Measurements from ENCODE around the gene RASL12. TPM values are rescaled to one million over a fixed set of nuclear protein-coding genes. Genes with fewer than 3 reads are reported as not detected.

The RASL12 gene
- polyA plus RNA-seq, 2 of the 4 experiments (the other 2 are of a cell fraction): 0.08 to 0.34 TPM

DNA sequence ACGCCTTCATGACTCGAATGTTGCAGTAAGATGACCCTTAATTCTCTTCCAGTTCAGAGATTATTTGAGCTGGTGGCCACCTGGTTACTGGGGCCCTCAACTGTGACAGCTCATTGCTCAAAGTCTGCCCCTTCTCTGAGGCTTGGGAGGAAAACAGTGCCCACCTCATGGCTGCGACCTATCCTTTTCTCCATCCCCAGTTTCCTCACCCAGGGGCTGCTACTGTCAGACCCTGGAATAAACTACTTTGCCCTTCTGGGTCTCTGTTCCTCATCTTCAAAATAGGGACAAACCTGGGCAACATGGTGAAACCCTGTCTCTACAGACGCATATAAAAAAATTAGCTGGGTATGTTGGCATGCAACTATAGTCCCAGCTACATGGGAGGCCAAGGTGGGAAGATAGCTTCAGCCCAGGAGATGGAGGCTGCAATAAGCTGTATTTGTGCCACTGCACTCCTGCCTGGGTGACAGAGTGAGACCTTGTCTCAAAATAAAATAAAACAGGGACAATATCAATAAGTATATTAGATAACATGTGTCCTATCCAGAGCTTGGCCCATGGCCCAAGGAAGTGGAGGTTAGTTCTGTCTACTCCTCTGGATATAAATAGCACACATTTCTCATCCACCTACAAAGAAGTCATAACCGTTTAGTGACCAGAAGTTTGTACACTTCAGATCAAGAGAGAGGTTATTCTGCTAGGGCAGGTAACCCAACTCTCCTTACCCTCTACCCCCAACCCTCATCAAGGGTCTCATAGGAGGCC, 2.2 kb upstream of the RASL12 start (continued):
- TF ChIP-seq, protein P1, sequence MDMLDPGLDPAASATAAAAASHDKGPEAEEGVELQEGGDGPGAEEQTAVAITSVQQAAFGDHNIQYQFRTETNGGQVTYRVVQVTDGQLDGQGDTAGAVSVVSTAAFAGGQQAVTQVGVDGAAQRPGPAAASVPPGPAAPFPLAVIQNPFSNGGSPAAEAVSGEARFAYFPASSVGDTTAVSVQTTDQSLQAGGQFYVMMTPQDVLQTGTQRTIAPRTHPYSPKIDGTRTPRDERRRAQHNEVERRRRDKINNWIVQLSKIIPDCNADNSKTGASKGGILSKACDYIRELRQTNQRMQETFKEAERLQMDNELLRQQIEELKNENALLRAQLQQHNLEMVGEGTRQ (IDR thresholded peaks at IDR 0.05): no peak
- TF ChIP-seq ESRRA (IDR thresholded peaks at IDR 0.05; ENCODE audit: borderline replicate concordance, low read length): no peak
- no peak for TF ChIP-seq CHD2 (IDR thresholded peaks at IDR 0.05; ENCODE audit: low read length, partially characterized antibody)
- no peak for TF ChIP-seq FOSL2 (IDR thresholded peaks at IDR 0.05)
- no peak for TF ChIP-seq FOSL2 (CRISPR knock-in tag; IDR thresholded peaks at IDR 0.05)
- TF ChIP-seq CBX2 (IDR thresholded peaks at IDR 0.05; ENCODE audit: borderline replicate concordance, low read depth): no peak
- TF ChIP-seq ZFP36 (IDR thresholded peaks at IDR 0.05; ENCODE audit: borderline replicate concordance, partially characterized antibody): no peak

DNA sequence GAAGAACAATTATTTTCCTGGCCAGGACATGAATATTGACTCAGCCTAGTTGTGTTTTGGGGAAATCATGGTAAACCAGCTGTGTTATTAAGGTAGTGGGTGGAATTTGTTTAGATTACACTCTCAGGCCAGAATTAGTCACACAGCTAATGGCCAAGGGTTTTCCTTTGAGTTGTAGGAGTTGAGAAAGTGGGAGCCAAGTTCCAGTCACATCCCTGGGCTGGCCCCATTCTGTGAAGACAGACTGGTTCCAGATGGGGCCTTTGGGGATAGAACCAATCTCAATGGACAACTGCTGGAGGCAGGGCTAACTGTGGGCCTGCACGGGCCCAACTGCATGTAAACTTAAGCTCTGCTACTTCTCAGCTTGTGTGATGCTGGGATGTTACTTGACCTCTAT, 1.4 kb upstream of the RASL12 start:
- Histone ChIP-seq H3K27ac (no peak overlapping the region), H3K9me3 (no peaks in the 10 kb centered on the region), H3K4me2 (no peak overlapping the region), H3K4me1 (peaks cover 5% of the 10 kb centered on the region; the same call in 2 of the 3 replicates), H3K4me3 (no peak overlapping the region)
- FAIRE-seq: no peak
- ChIA-PET POLR2A (no interaction called here), CTCF (interaction anchor here (1.0 to 33.7 kb wide), 7 partner anchors 5 to 228 kb away, joined by 3 to 1280 read pairs (median 7); partner anchors contain the start of genes KBTBD13, RASL12, SLC51B and UBAP1L)
- no peak for TF ChIP-seq JUN (IDR thresholded peaks at IDR 0.05)
- no peak for TF ChIP-seq RCOR1 (IDR thresholded peaks at IDR 0.05; ENCODE audit: low read depth, low read length)
- TF ChIP-seq, protein P2, sequence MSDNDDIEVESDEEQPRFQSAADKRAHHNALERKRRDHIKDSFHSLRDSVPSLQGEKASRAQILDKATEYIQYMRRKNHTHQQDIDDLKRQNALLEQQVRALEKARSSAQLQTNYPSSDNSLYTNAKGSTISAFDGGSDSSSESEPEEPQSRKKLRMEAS (IDR thresholded peaks at IDR 0.05): no peak
- TF ChIP-seq GATA3 (IDR thresholded peaks at IDR 0.05; ENCODE audit: borderline replicate concordance): no peak
- TF ChIP-seq KDM5A (IDR thresholded peaks at IDR 0.05): no peak
- TF ChIP-seq MAFK (IDR thresholded peaks at IDR 0.05; ENCODE audit: partially characterized antibody): no peak
- TF ChIP-seq, protein P3, sequence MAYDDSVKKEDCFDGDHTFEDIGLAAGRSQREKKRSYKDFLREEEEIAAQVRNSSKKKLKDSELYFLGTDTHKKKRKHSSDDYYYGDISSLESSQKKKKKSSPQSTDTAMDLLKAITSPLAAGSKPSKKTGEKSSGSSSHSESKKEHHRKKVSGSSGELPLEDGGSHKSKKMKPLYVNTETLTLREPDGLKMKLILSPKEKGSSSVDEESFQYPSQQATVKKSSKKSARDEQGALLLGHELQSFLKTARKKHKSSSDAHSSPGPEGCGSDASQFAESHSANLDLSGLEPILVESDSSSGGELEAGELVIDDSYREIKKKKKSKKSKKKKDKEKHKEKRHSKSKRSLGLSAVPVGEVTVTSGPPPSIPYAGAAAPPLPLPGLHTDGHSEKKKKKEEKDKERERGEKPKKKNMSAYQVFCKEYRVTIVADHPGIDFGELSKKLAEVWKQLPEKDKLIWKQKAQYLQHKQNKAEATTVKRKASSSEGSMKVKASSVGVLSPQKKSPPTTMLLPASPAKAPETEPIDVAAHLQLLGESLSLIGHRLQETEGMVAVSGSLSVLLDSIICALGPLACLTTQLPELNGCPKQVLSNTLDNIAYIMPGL (CRISPR knock-in tag; IDR thresholded peaks at IDR 0.05; ENCODE audit: borderline replicate concordance): no peak
- TF ChIP-seq FOSB (CRISPR knock-in tag; IDR thresholded peaks at IDR 0.05): no peak
- TF ChIP-seq MYC (IDR thresholded peaks at IDR 0.05; ENCODE audit: borderline replicate concordance, low read length): no peak
- TF ChIP-seq JUNB (IDR thresholded peaks at IDR 0.05): no peak
- TF ChIP-seq NR3C1 (IDR thresholded peaks at IDR 0.05): no peak
- no peak for TF ChIP-seq ZFP36 (IDR thresholded peaks at IDR 0.05; ENCODE audit: borderline replicate concordance, partially characterized antibody)
- TF ChIP-seq NFE2L2 (conservative IDR thresholded peaks at IDR 0.05; ENCODE audit: low read length): no peak; the same call in 1 of the 2 replicates
- TF ChIP-seq, protein P4, sequence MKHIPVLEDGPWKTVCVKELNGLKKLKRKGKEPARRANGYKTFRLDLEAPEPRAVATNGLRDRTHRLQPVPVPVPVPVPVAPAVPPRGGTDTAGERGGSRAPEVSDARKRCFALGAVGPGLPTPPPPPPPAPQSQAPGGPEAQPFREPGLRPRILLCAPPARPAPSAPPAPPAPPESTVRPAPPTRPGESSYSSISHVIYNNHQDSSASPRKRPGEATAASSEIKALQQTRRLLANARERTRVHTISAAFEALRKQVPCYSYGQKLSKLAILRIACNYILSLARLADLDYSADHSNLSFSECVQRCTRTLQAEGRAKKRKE (CRISPR knock-in tag; IDR thresholded peaks at IDR 0.05; ENCODE audit: low read depth): no peak
- TF ChIP-seq CBX2 (IDR thresholded peaks at IDR 0.05; ENCODE audit: borderline replicate concordance, low read depth): no peak
- no peak for TF ChIP-seq EHMT2 (IDR thresholded peaks at IDR 0.05; ENCODE audit: low read depth)
- no peak for TF ChIP-seq ZC3H11A (IDR thresholded peaks at IDR 0.05)
- TF ChIP-seq, protein P5, sequence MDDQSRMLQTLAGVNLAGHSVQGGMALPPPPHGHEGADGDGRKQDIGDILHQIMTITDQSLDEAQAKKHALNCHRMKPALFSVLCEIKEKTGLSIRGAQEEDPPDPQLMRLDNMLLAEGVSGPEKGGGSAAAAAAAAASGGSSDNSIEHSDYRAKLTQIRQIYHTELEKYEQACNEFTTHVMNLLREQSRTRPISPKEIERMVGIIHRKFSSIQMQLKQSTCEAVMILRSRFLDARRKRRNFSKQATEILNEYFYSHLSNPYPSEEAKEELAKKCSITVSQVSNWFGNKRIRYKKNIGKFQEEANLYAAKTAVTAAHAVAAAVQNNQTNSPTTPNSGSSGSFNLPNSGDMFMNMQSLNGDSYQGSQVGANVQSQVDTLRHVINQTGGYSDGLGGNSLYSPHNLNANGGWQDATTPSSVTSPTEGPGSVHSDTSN (IDR thresholded peaks at IDR 0.05): no peak
- TF ChIP-seq FOSL2 (IDR thresholded peaks at IDR 0.05): no peak
- no peak for TF ChIP-seq FOSL2 (CRISPR knock-in tag; IDR thresholded peaks at IDR 0.05)
- TF ChIP-seq, protein P6, sequence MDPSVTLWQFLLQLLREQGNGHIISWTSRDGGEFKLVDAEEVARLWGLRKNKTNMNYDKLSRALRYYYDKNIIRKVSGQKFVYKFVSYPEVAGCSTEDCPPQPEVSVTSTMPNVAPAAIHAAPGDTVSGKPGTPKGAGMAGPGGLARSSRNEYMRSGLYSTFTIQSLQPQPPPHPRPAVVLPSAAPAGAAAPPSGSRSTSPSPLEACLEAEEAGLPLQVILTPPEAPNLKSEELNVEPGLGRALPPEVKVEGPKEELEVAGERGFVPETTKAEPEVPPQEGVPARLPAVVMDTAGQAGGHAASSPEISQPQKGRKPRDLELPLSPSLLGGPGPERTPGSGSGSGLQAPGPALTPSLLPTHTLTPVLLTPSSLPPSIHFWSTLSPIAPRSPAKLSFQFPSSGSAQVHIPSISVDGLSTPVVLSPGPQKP (IDR thresholded peaks at IDR 0.05; ENCODE audit: low read depth, low read length): no peak
- no peak for DNase-seq (ENCODE audit: low read depth in 1 of 2, low spot score in 1 of 2)
- ATAC-seq: no peak
- WGBS (ENCODE audit: missing lambda C conversion rate): 56% methylated on average over 1 of the region's 1 CpG
